Esophagus (tissue), 2 donors: ENCODE results near the gene CACTIN. TPM values are rescaled to one million over a fixed set of nuclear protein-coding genes. Genes with fewer than 3 reads are reported as not detected.
"Not testable (repeated sequence)": the region's sequence is repeated elsewhere in the genome, so short reads cannot be mapped to it uniquely, and the experiment has no call there.

Source experiments
- H3K27ac ChIP-seq, 2 donors: one replicate each; pipeline ENCODE4 v1.5.1; 2013; ENCODE audit warnings: low read depth in 2 of 2, mild to moderate bottlenecking in 2 of 2, inconsistent platforms in 1 of 2, low read length in 1 of 2, moderate library complexity in 1 of 2
- H3K27me3 ChIP-seq, 2 donors: one replicate each; pipeline ENCODE4 v1.6.1; 2013; ENCODE audit warnings: low read length in 2 of 2, control low read depth in 1 of 2, mild to moderate bottlenecking in 1 of 2; ENCODE audit not compliant: insufficient read depth in 2 of 2, control insufficient read depth in 1 of 2
- H3K36me3 ChIP-seq, 2 donors: one replicate each; pipeline ENCODE4 v1.6.1; 2013; ENCODE audit warnings: low read length in 1 of 2; ENCODE audit not compliant: control insufficient read depth in 2 of 2, insufficient read depth in 2 of 2
- H3K4me1 ChIP-seq, 2 donors: one replicate each; pipeline ENCODE4 v1.6.1; 2013; ENCODE audit warnings: low read length in 1 of 2; ENCODE audit not compliant: control insufficient read depth in 2 of 2, insufficient read depth in 2 of 2
- H3K4me3 ChIP-seq, 2 donors: one replicate each; pipeline ENCODE4 v1.5.1; 2013; ENCODE audit warnings: low read length in 2 of 2, mild to moderate bottlenecking in 2 of 2, low read depth in 1 of 2, moderate library complexity in 1 of 2
- H3K9me3 ChIP-seq, 2 donors: one replicate each; pipeline ENCODE4 v1.6.1; 2013; ENCODE audit warnings: mild to moderate bottlenecking in 2 of 2, low read depth in 1 of 2, low read length in 1 of 2, moderate library complexity in 1 of 2; ENCODE audit not compliant: control insufficient read depth in 2 of 2, insufficient read depth in 1 of 2
- WGBS, 2 donors: extraction: QIAGEN DNeasy Blood & Tissue Kit; methylation state at CpG; one replicate each; pipeline ENCODE4 v1.1.7; 2013; 5-methylcytosine and 5-hydroxymethylcytosine counted together
- polyA plus RNA-seq, 2 donors: library from polyadenylated mRNA; stranded (reverse); fragments of 200-250 nt; gene quantifications; one replicate each; pipeline ENCODE4 v1.2.3, GENCODE V29; 2013
- donor health status: healthy with polysubstance abuse.
- donor health status: Bipolar disorder and iron deficiency.

Gene CACTIN
- polyA plus RNA-seq, 2 donors, result 12.4 to 19.3 TPM

GRCh38 chr19:3573162-3573857 lies 53.3 kb downstream of the CACTIN start:
- peaks cover 0 to 4% of the 10 kb centered on the region in 2 donors for H3K36me3 ChIP-seq
- H3K9me3 ChIP-seq, result peaks cover 0 to 3% of the 10 kb centered on the region in 2 donors
- H3K4me3 ChIP-seq, result peak overlapping the region; percentile 59 to 66
- H3K27me3 ChIP-seq, result no peaks in the 10 kb centered on the region
- peaks cover 3 to 23% of the 10 kb centered on the region in 2 donors for H3K4me1 ChIP-seq
- H3K27ac ChIP-seq, result peak overlapping the region; percentile 62 to 72
- 1 to 2% methylated on average over 47 to 60 of the region's 60 CpGs for WGBS, 2 donors

GRCh38 chr19:3572855-3573161 lies 53.8 kb downstream of the CACTIN start, which contains the start of gene HMG20B:
Gene HMG20B (plus strand): TSS chr19:3572944. CDS start chr19:3573310, 366 bp downstream.
- H3K4me1 ChIP-seq, result peaks cover 3 to 22% of the 10 kb centered on the region in 2 donors
- peaks cover 0 to 4% of the 10 kb centered on the region in 2 donors for H3K36me3 ChIP-seq
- H3K9me3 ChIP-seq, result peaks cover 0 to 3% of the 10 kb centered on the region in 2 donors
- 1 to 2% methylated on average over 20 to 30 of the region's 30 CpGs for WGBS, 2 donors
- peak within 1 kb of the TSS; percentile 62 to 72 for H3K27ac ChIP-seq
- peak within 1 kb of the TSS; percentile 59 to 66 for H3K4me3 ChIP-seq
- H3K27me3 ChIP-seq, result no peaks in the 10 kb centered on the region

DNA sequence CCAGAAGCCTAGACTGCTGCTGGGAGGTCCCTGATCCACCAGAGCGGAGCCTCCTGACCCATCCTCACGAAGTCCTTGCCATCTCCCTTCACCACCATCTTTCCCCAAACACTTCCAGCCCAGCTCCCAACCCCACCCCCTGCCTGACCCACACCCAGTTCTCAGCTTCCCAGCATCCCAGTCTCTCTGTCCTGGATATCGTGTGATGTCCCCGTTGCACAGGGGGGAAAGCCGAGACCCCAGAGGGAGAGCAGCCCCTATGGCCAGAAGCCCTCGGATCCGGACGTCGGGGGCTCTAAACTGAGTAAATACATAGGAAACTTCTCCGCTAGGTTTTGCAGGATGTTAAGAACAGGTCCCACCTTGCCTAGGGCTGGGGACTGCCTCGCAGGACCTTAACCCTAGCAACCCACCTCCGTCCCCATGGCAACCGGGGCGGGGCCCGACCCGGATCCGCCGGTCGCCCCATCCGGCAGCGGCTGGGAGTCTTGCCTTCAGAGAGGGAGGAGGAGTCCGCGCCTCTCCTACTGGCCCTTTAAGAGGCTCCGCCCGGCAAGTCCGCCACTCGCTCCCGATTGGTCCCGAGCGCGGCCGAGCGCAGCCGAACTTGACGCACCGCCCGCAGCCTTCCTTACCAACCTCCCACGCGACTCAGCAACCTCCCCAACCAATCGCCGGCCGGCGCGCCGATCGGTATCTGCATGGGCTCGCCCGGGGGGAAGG lies 54.3 kb downstream of the CACTIN start:
- WGBS, 2 donors, result 1 to 2% methylated on average over 31 to 48 of the region's 48 CpGs
- peaks cover 0 to 3% of the 10 kb centered on the region in 2 donors for H3K9me3 ChIP-seq
- peak overlapping the region; percentile 28 to 59 for H3K4me3 ChIP-seq
- H3K27me3 ChIP-seq, result no peaks in the 10 kb centered on the region
- H3K4me1 ChIP-seq, result peaks cover 3 to 20% of the 10 kb centered on the region in 2 donors
- H3K27ac ChIP-seq, result peak overlapping the region in 1 of 2 donors; percentile 59
- H3K36me3 ChIP-seq, result peaks cover 0 to 4% of the 10 kb centered on the region in 2 donors

- no peak overlapping the region for H3K4me3 ChIP-seq
- peaks cover 0 to 2% of the 10 kb centered on the region in 2 donors for H3K36me3 ChIP-seq
- WGBS, 2 donors, result 72 to 77% methylated on average over 7 of the region's 7 CpGs
- peaks cover 0 to 11% of the 10 kb centered on the region in 2 donors for H3K4me1 ChIP-seq
- H3K9me3 ChIP-seq, result peaks cover 0 to 3% of the 10 kb centered on the region in 2 donors
- H3K27ac ChIP-seq, result no peak overlapping the region
- no peaks in the 10 kb centered on the region for H3K27me3 ChIP-seq
These were observed 56.0 kb downstream of the CACTIN start for GRCh38 chr19:3570606-3571011.

GRCh38 chr19:3570042-3570441 lies 56.5 kb downstream of the CACTIN start:
- WGBS, 2 donors, result 77 to 86% methylated on average over 11 of the region's 11 CpGs
- not testable (repeated sequence) for H3K36me3 ChIP-seq, H3K4me3 ChIP-seq, H3K9me3 ChIP-seq, H3K27ac ChIP-seq, H3K27me3 ChIP-seq
- H3K4me1 ChIP-seq, result peaks cover 0 to 11% of the 10 kb centered on the region in 2 donors

DNA sequence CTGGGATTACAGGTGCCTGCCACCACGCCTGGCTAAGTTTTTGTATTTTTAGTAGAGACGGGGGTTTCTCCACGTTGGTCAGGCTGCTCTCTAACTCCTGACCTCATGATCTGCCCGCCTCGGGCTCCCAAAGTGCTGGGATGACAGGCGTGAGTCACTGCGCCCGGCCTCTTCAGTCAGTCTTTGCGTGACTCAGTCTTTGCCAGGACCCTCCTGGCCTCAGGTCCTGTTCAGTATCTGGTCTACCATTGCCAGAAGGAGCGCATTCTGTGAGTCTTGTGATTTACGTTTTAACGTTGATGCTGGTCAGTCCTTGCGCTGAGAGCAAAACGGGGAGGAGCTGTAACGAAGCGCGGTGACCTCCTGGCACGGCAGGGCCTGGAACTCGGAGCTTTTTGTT lies 61.5 kb downstream of the CACTIN start:
- Histone ChIP-seq H3K4me1 (peaks cover 0 to 4% of the 10 kb centered on the region in 2 donors), H3K36me3 (no peaks in the 10 kb centered on the region), H3K4me3 (no peak overlapping the region), H3K9me3 (no peaks in the 10 kb centered on the region), H3K27me3 (no peaks in the 10 kb centered on the region), H3K27ac (no peak overlapping the region)
- 85 to 89% methylated on average over 19 of the region's 19 CpGs for WGBS, 2 donors

DNA sequence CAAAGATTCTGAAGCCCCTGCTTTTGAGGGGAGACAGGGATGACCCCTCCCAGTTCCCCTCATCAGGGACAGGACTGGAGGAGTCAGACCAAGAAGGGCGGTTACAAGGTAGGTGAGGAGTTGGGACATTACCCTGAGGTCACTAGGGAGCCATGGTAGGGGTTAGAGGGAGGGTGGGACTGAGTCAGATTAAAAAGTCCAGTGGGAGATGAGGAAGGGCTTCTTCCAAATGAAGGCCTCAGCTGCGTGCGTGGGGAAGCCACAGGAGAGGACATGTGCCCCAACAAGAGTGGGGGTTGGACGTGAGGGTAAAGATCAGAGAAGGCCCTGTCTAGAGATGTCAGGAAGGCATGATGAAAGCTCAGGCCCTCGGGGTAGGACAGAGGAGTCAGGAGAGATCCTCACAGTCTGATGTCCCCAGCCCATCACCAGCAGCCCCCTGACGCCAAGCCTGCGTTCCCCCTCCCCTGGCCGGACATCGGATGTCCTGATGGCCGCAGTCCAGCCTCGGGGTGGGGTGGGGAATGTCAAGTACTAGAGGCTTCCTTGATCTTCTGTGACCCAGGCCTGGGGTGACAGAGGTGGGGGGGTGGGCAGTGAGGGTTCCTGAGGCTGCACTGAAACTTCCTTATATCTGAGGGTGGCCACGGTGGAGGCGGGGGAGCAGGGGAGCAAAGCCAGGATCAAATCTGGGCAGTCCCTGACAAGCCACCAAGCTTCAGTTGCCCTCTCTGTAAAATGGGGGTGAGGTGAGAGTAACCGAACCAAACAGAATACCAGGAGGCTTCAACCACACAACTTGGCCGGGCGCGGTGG lies 62.7 kb downstream of the CACTIN start:
- 80 to 82% methylated on average over 17 of the region's 17 CpGs for WGBS, 2 donors
- no peaks in the 10 kb centered on the region for H3K36me3 ChIP-seq
- peaks cover 0 to 4% of the 10 kb centered on the region in 2 donors for H3K4me1 ChIP-seq
- no peaks in the 10 kb centered on the region for H3K27me3 ChIP-seq
- H3K27ac ChIP-seq, result no peak overlapping the region
- no peak overlapping the region for H3K4me3 ChIP-seq
- H3K9me3 ChIP-seq, result no peaks in the 10 kb centered on the region

Other genes starting within 250 kb of the CACTIN start
- gene SMIM24, start 146.3 kb downstream of the CACTIN start, polyA plus RNA-seq, result under 1 TPM; 0.02 to 0.29 TPM
- gene SMIM44, start 143.3 kb downstream of the CACTIN start, polyA plus RNA-seq, result not detected
- 10 to 100 TPM; 14.9 to 16.7 TPM for gene DOHH, start 126.1 kb downstream of the CACTIN start, polyA plus RNA-seq
- 10 to 100 TPM; 23.0 to 28.0 TPM for gene FZR1, start 120.5 kb downstream of the CACTIN start, polyA plus RNA-seq
- under 1 TPM; 0.08 to 0.41 TPM for gene TEKTIP1, start 87.6 kb downstream of the CACTIN start, polyA plus RNA-seq
- gene MFSD12, start 69.2 kb downstream of the CACTIN start, polyA plus RNA-seq, result 10 to 100 TPM; 26.8 to 27.5 TPM
- gene HMG20B, start 53.8 kb downstream of the CACTIN start, polyA plus RNA-seq, result 10 to 100 TPM; 62.1 to 68.4 TPM
- gene GIPC3, start 41.3 kb downstream of the CACTIN start, polyA plus RNA-seq, result under 1 TPM; 0.53 to 0.57 TPM
- under 1 TPM; 0.59 to 0.64 TPM for gene TBXA2R, start 19.9 kb downstream of the CACTIN start, polyA plus RNA-seq
- 10 to 100 TPM; 10.4 to 18.1 TPM for gene PIP5K1C, start 73.7 kb upstream of the CACTIN start, polyA plus RNA-seq
- gene TJP3, start 81.6 kb upstream of the CACTIN start, polyA plus RNA-seq, result 100 to 1,000 TPM in 1 of 2 donors, 10 to 100 TPM in 1; 44.5 to 118 TPM
- 10 to 100 TPM; 12.1 to 16.3 TPM for gene APBA3, start 134.9 kb upstream of the CACTIN start, polyA plus RNA-seq
- gene MRPL54, start 135.9 kb upstream of the CACTIN start, polyA plus RNA-seq, result 10 to 100 TPM; 80.0 to 83.8 TPM
- gene RAX2, start 145.4 kb upstream of the CACTIN start, polyA plus RNA-seq, result not detected
- gene MATK, start 159.6 kb upstream of the CACTIN start, polyA plus RNA-seq, result 1 to 10 TPM; 2.4 to 2.6 TPM
- under 1 TPM in 1 of 2 donors, not detected in 1; 0.02 TPM for gene ZFR2, start 242.2 kb upstream of the CACTIN start, polyA plus RNA-seq